Measurements from ENCODE around the gene LMF1. TPM values are rescaled to one million over a fixed set of nuclear protein-coding genes. Genes with fewer than 3 reads are reported as not detected.

Gene LMF1
- total and polyA plus RNA-seq, 9 of the 15 experiments (the other 6 are each of a cell fraction or from before 2014, with no cell fraction given) = 0.11 to 1.6 (median 0.55) TPM; not detected in 1

GRCh38 chr16:927931-928330, 42.9 kb downstream of the LMF1 start:
- Histone ChIP-seq H3K27ac (ENCODE audit: extremely low read depth, low read depth, low read length) (no peak overlapping the region), H3K27me3 (ENCODE audit: control insufficient read depth in 2 of 2, insufficient read depth in 2 of 2, low read length in 2 of 2) (peaks cover 34 to 86% of the 10 kb centered on the region in 2 experiments), H3K9me1 (ENCODE audit: control insufficient read depth, insufficient read depth, low read length) (no peaks in the 10 kb centered on the region), H2AFZ (ENCODE audit: low read depth, low read length) (no peak overlapping the region), H3K4me3 (no peak overlapping the region), H3K36me3 (ENCODE audit: control insufficient read depth, insufficient read depth, low read length) (no peaks in the 10 kb centered on the region), H3K79me2 (ENCODE audit: control insufficient read depth, insufficient read depth, low read length) (no peaks in the 10 kb centered on the region), H3K4me1 (replicated peaks in 1 of 2; ENCODE audit: control insufficient read depth in 2 of 2, insufficient read depth in 2 of 2, low read length in 2 of 2) (peaks cover 0 to 7% of the 10 kb centered on the region in 2 experiments; a peak in 1 of 5 replicates), H4K20me1 (replicated peaks; ENCODE audit: control insufficient read depth, insufficient read depth, low read length) (0 out of 2 replicates have a peak, but pooled peaks cover 10% of the 10 kb centered on the region), H3K9ac (ENCODE audit: insufficient read depth in 1 of 2, low read depth in 2 of 2, low read length in 2 of 2) (no peak overlapping the region), H3K9me3 (replicated peaks; ENCODE audit: control insufficient read depth, insufficient read depth, low read depth, low read length) (no peaks in the 10 kb centered on the region; the same call in 1 of the 2 replicates), H3K4me2 (ENCODE audit: insufficient read depth, low read length) (no peak overlapping the region)
- 1% methylated on average over 16 of the region's 18 CpGs for WGBS (ENCODE audit: insufficient coverage, low coverage, missing lambda C conversion rate)
- POLR2A ChIA-PET = no interaction called here
- no TSS peak for BruUV-seq (replicated peaks)
- in situ Hi-C loops (cut with MboI) = no loop called here
- intact Hi-C loops (cut with micrococcal nuclease) = no loop called here
- DNase-seq (ENCODE audit: extremely low read depth in 1 of 4, low spot score in 3 of 4) (no peak), ATAC-seq (no peak), FAIRE-seq (no peak)
- CTCF ChIA-PET (ENCODE audit: low intra/inter-chr PET ratio) = no interaction called here
- no peak for TF ChIP-seq ELF2 (CRISPR knock-in tag; IDR thresholded peaks at IDR 0.05)

DNA sequence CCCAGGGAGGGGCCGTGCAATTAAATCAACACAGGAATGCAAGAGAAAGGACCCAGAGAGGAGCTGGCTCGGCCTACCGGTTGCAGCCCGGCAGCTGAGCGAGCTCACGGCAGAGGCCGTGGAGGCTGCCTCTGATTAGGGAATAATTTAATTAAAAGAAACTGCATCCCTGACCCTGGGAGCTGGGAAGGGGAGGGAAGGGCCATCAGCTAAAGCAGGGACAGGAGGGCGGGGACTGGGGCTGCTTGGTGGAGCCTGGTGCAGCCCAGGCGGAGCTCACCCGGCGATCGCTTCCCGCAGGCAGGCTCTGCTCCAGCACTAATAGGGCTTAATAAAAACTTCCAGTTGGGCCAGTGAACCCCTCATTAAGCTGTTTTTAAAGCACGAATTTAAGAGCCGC, 43.4 kb downstream of the LMF1 start:
- no peak overlapping the region for H2AFZ ChIP-seq (ENCODE audit: low read depth, low read length)
- FAIRE-seq (no peak), DNase-seq (ENCODE audit: extremely low read depth in 1 of 4, low spot score in 3 of 4) (no peak), ATAC-seq (no peak)
- no peak overlapping the region for H3K9ac ChIP-seq (ENCODE audit: insufficient read depth in 1 of 2, low read depth in 2 of 2, low read length in 2 of 2)
- no peak overlapping the region for H3K4me3 ChIP-seq
- no peak overlapping the region for H3K27ac ChIP-seq (ENCODE audit: extremely low read depth, low read depth, low read length)
- in situ Hi-C loops (cut with MboI) = no loop called here
- no peaks in the 10 kb centered on the region for H3K9me1 ChIP-seq (ENCODE audit: control insufficient read depth, insufficient read depth, low read length)
- 0 out of 2 replicates have a peak, but pooled peaks cover 10% of the 10 kb centered on the region for H4K20me1 ChIP-seq (replicated peaks; ENCODE audit: control insufficient read depth, insufficient read depth, low read length)
- H3K9me3 ChIP-seq (replicated peaks; ENCODE audit: control insufficient read depth, insufficient read depth, low read depth, low read length) = no peaks in the 10 kb centered on the region; the same call in 1 of the 2 replicates
- ChIA-PET POLR2A (interaction anchor here (0.6 kb wide), 1 partner anchor 32 kb away, joined by 3 read pairs; no protein-coding TSS in a partner anchor), CTCF (ENCODE audit: low intra/inter-chr PET ratio) (no interaction called here)
- H3K4me1 ChIP-seq (replicated peaks in 1 of 2; ENCODE audit: control insufficient read depth in 2 of 2, insufficient read depth in 2 of 2, low read length in 2 of 2) = peaks cover 0 to 7% of the 10 kb centered on the region in 2 experiments; a peak in 1 of 5 replicates
- peaks cover 32 to 86% of the 10 kb centered on the region in 2 experiments for H3K27me3 ChIP-seq (ENCODE audit: control insufficient read depth in 2 of 2, insufficient read depth in 2 of 2, low read length in 2 of 2)
- intact Hi-C loops (cut with micrococcal nuclease) = no loop called here
- H3K79me2 ChIP-seq (ENCODE audit: control insufficient read depth, insufficient read depth, low read length) = no peaks in the 10 kb centered on the region
- no TSS peak for BruUV-seq (replicated peaks)
- H3K36me3 ChIP-seq (ENCODE audit: control insufficient read depth, insufficient read depth, low read length) = no peaks in the 10 kb centered on the region
- 25% methylated on average over 14 of the region's 15 CpGs for WGBS (ENCODE audit: insufficient coverage, low coverage, missing lambda C conversion rate)
- no peak overlapping the region for H3K4me2 ChIP-seq (ENCODE audit: insufficient read depth, low read length)
- TF ChIP-seq RBM25 (IDR thresholded peaks at IDR 0.05; ENCODE audit: low read depth, low read length, severe bottlenecking) = no peak
- TF ChIP-seq MTA2 (IDR thresholded peaks at IDR 0.05; ENCODE audit: low read depth) = no peak
- TF ChIP-seq, protein P1, sequence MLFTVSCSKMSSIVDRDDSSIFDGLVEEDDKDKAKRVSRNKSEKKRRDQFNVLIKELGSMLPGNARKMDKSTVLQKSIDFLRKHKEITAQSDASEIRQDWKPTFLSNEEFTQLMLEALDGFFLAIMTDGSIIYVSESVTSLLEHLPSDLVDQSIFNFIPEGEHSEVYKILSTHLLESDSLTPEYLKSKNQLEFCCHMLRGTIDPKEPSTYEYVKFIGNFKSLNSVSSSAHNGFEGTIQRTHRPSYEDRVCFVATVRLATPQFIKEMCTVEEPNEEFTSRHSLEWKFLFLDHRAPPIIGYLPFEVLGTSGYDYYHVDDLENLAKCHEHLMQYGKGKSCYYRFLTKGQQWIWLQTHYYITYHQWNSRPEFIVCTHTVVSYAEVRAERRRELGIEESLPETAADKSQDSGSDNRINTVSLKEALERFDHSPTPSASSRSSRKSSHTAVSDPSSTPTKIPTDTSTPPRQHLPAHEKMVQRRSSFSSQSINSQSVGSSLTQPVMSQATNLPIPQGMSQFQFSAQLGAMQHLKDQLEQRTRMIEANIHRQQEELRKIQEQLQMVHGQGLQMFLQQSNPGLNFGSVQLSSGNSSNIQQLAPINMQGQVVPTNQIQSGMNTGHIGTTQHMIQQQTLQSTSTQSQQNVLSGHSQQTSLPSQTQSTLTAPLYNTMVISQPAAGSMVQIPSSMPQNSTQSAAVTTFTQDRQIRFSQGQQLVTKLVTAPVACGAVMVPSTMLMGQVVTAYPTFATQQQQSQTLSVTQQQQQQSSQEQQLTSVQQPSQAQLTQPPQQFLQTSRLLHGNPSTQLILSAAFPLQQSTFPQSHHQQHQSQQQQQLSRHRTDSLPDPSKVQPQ (CRISPR knock-in tag; IDR thresholded peaks at IDR 0.05; ENCODE audit: borderline replicate concordance) = no peak
- TF ChIP-seq LCOR (CRISPR knock-in tag; IDR thresholded peaks at IDR 0.05) = no peak
- no peak for TF ChIP-seq TAF1 (IDR thresholded peaks at IDR 0.05; ENCODE audit: control insufficient read depth, extremely low read depth, insufficient read depth, low read length, severe bottlenecking)
- TF ChIP-seq PCBP2 (IDR thresholded peaks at IDR 0.05; ENCODE audit: low read depth, low read length, poor library complexity, severe bottlenecking) = no peak
- no peak for TF ChIP-seq KDM4B (IDR thresholded peaks at IDR 0.05; ENCODE audit: borderline replicate concordance in 2 of 2, low read depth in 1 of 2)
- TF ChIP-seq, protein P2, sequence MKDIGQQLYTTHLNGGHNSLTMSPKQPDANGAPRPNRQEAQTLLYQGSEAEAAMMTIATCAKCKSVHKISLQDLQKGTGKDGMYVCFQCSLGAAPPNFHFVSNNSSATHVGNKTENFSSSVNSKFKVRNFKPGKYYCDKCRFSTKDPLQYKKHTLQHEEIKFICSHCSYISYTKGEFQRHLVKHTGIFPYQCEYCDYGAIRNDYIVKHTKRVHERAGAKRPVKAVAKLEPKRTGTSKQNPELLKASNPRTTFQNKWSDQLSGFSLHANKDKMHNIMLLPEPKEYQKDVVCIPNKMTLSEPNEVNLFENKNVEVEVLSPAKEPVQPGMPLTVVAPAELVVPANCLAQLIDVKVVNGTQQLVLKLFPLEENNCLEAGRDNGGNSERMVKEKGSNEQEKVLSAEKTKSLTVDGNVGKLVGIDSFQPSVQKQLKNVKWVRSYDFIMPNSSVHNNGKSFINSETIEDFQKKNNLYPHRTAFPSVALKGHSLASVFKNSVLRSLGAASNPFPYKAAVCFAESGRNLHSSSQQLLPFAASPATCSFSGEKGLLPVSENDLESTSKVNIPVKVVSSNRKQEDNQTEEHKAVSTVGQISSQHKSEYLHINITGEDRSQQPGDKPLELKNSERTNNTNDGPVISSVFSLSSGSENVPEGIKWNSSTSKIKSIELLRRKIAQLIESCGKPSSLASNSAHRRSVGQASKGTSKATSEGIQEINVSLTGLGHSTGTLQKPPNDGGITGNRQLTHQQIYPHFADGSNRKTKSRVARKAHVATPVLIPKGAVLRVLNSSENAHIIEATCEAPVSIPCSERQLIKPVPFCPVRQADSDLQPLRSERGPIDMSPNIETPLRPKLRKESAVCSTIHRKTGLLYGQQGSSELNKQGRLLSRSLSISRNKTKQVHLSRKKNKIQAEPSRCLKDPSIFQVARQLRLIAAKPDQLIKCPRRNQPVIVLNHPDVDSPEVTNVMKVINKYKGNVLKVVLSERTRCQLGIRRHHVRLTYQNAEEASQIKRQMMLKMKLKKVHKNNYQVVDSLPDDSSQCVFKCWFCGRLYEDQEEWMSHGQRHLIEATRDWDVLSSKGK (CRISPR knock-in tag; IDR thresholded peaks at IDR 0.05) = no peak

All from K562 (cell line).